Liver (tissue), 9 donors: ENCODE results near the gene ADCY3. TPM values are rescaled to one million over a fixed set of nuclear protein-coding genes. Genes with fewer than 3 reads are reported as not detected.

Experiments used
- DNase-seq: peaks from one replicate; pipeline ENCODE4 v3.0.0-alpha.2; 2017; ENCODE audit warnings: low spot score
- H3K27ac ChIP-seq, 2 donors: one replicate each; pipeline ENCODE4 v1.7.0; 2013; ENCODE audit warnings: inconsistent platforms in 2 of 2, low read length in 2 of 2, control low read depth in 1 of 2, low read depth in 1 of 2, mild to moderate bottlenecking in 1 of 2
- H3K27me3 ChIP-seq, 4 donors: one replicate each; pipeline versions ENCODE4 v1.6.1 to v1.7.0; 2013; ENCODE audit warnings: low read length in 3 of 4, inconsistent platforms in 1 of 4, mild to moderate bottlenecking in 1 of 4, moderate library complexity in 1 of 4; ENCODE audit not compliant: control insufficient read depth in 4 of 4, insufficient read depth in 4 of 4
- H3K36me3 ChIP-seq, 4 donors: one replicate each; pipeline versions ENCODE4 v1.6.1 to v1.7.0; 2013; ENCODE audit warnings: low read length in 3 of 4, mild to moderate bottlenecking in 3 of 4, low read depth in 1 of 4, moderate library complexity in 1 of 4; ENCODE audit not compliant: control insufficient read depth in 4 of 4, insufficient read depth in 3 of 4
- H3K4me1 ChIP-seq, 4 donors: one replicate each; pipeline versions ENCODE4 v1.6.1 to v1.7.0; 2013; ENCODE audit warnings: low read length in 3 of 4, mild to moderate bottlenecking in 3 of 4, moderate library complexity in 1 of 4; ENCODE audit not compliant: control insufficient read depth in 4 of 4, insufficient read depth in 4 of 4
- H3K4me3 ChIP-seq, 3 donors: one replicate each; pipeline versions ENCODE4 v1.6.1 to v1.7.0; 2013; ENCODE audit warnings: low read length in 3 of 3, control low read depth in 1 of 3, low read depth in 1 of 3, mild to moderate bottlenecking in 1 of 3
- H3K9ac ChIP-seq, 2 donors: one replicate each; pipeline ENCODE4 v1.7.0; 2013; ENCODE audit warnings: low read length in 2 of 2, mild to moderate bottlenecking in 2 of 2, moderate library complexity in 2 of 2, control low read depth in 1 of 2, low read depth in 1 of 2
- H3K9me3 ChIP-seq, 4 donors: one replicate each; pipeline versions ENCODE4 v1.6.1 to v1.7.0; 2013; ENCODE audit warnings: low read length in 3 of 4; ENCODE audit not compliant: control insufficient read depth in 4 of 4
- EGR1 ChIP-seq, 2 donors: IDR thresholded peaks; 2 replicates each; pipeline ENCODE4 v1.6.1; 2016 to 2018; ENCODE audit warnings: antibody characterized with exemption in 2 of 2, low read depth in 2 of 2
- FOXA1 ChIP-seq: IDR thresholded peaks from 2 replicates; pipeline ENCODE4 v1.6.1; 2016; ENCODE audit warnings: antibody characterized with exemption
- FOXA2 ChIP-seq: IDR thresholded peaks from 2 replicates; pipeline ENCODE4 v1.6.1; 2016; ENCODE audit warnings: antibody characterized with exemption
- GABPA ChIP-seq, 2 donors: IDR thresholded peaks in 1 of 2; conservative IDR thresholded peaks in 1 of 2; 2 replicates each; pipeline ENCODE4 v1.6.1; 2016; ENCODE audit warnings: antibody characterized with exemption in 2 of 2, mild to moderate bottlenecking in 1 of 2, moderate library complexity in 1 of 2
- HNF4A ChIP-seq, 2 donors: conservative IDR thresholded peaks; 2 replicates each; pipeline ENCODE4 v1.6.1; 2016; ENCODE audit warnings: antibody characterized with exemption in 2 of 2, mild to moderate bottlenecking in 2 of 2
- HNF4G ChIP-seq: IDR thresholded peaks from 2 replicates; pipeline ENCODE4 v1.6.1; 2016; ENCODE audit warnings: antibody characterized with exemption
- JUND ChIP-seq, 2 donors: IDR thresholded peaks; 2 replicates each; pipeline ENCODE4 v1.6.1; 2016; ENCODE audit warnings: antibody characterized with exemption in 2 of 2
- NR2F2 ChIP-seq: IDR thresholded peaks from 2 replicates; pipeline ENCODE4 v1.6.1; 2016; ENCODE audit warnings: antibody characterized with exemption
- RAD21 ChIP-seq, 2 donors: IDR thresholded peaks; 2 replicates each; pipeline ENCODE4 v1.6.1; 2016; ENCODE audit warnings: antibody characterized with exemption in 2 of 2, mild to moderate bottlenecking in 2 of 2
- RXRA ChIP-seq, 2 donors: IDR thresholded peaks; 2 replicates each; pipeline ENCODE4 v1.6.1; 2017 to 2018; ENCODE audit warnings: antibody characterized with exemption in 2 of 2, mild to moderate bottlenecking in 1 of 2
- SP1 ChIP-seq: IDR thresholded peaks from 2 replicates; pipeline ENCODE4 v1.6.1; 2018; ENCODE audit warnings: antibody characterized with exemption, mild to moderate bottlenecking
- TAF1 ChIP-seq: conservative IDR thresholded peaks from 2 replicates; pipeline ENCODE4 v1.6.1; 2016; ENCODE audit warnings: antibody characterized with exemption, mild to moderate bottlenecking
- YY1 ChIP-seq: IDR thresholded peaks from 2 replicates; pipeline ENCODE4 v1.6.1; 2016; ENCODE audit warnings: antibody characterized with exemption, mild to moderate bottlenecking
- WGBS: extraction: QIAGEN DNeasy Blood & Tissue Kit; methylation state at CpG from one replicate; pipeline ENCODE4 v1.1.7; 2013; 5-methylcytosine and 5-hydroxymethylcytosine counted together
- polyA plus RNA-seq, 2 donors: library from polyadenylated mRNA; stranded (reverse) in 1 of 2; unstranded in 1 of 2; fragments of 200-250 nt in 1 of 2; fragments of >200 nt in 1 of 2; fragmentation: Nextera tagmentation in 1 of 2; extraction: Ambion mirVana in 1 of 2; gene quantifications; one replicate each; pipeline versions ENCODE4 v1.2.1 to v1.2.3, GENCODE V29; 2013 to 2015
- total RNA-seq, 2 donors: library from RNA; depleted of rRNA; stranded (reverse); fragments of >200 nt; gene quantifications; one replicate each; pipeline ENCODE4 v1.2.3, GENCODE V29; 2014
- TF ChIP-seq, protein P1 (sequence below): IDR thresholded peaks from 2 replicates; pipeline ENCODE4 v1.6.1; 2016; ENCODE audit warnings: antibody characterized with exemption, mild to moderate bottlenecking
- TF ChIP-seq, protein P2 (sequence below): IDR thresholded peaks from 2 replicates; pipeline ENCODE4 v1.6.1; 2016; ENCODE audit warnings: antibody characterized with exemption
- TF ChIP-seq, protein P3 (sequence below): IDR thresholded peaks from 2 replicates; pipeline ENCODE4 v1.6.1; 2016; ENCODE audit warnings: antibody characterized with exemption
- donor health status: healthy.
- donor health status: healthy.
- donor health status: healthy.
- donor health status: healthy.
- donor health status: healthy.

The ADCY3 gene
- total and polyA plus RNA-seq, 4 donors, result 0.99 to 8.4 (median 6.4) TPM

DNA sequence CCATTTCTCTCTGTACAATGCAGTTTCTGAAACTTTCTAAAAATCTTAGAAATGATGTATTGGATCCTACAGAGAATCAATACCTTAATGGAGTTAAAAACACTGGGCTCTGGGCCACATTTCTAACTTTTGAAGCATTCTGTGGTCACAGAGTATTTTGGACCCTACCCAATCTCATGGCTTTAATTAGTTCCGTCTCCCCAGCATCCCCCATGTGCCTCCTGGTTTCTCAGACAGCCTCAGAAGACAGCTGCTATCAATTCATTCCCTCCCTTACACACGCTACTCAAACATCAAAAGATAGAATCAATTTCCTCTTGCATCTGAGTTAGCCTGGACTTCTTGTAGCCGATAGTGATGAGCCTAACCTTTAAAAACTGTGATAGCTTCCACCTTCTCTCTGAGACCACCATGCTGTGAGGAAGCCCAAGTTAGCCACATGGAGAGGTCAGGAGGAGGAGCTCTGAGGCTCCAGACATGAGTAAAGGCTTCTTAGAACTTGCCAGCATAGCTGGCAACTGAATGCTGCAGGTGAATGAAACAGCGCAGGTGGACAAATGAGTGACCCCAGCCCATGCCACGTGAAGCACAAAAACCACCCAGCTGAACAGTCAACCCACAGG, 10.4 kb downstream of the ADCY3 start:
- Histone ChIP-seq H3K9me3 (peaks cover 0 to 4% (median under 1%) of the 10 kb centered on the region in 4 donors), H3K4me1 (no peaks in the 10 kb centered on the region), H3K9ac (no peak overlapping the region), H3K36me3 (no peaks in the 10 kb centered on the region), H3K27me3 (peaks cover 0 to 2% (median 0%) of the 10 kb centered on the region in 4 donors), H3K27ac (no peak overlapping the region), H3K4me3 (no peak overlapping the region)
- TF ChIP-seq, protein P1, sequence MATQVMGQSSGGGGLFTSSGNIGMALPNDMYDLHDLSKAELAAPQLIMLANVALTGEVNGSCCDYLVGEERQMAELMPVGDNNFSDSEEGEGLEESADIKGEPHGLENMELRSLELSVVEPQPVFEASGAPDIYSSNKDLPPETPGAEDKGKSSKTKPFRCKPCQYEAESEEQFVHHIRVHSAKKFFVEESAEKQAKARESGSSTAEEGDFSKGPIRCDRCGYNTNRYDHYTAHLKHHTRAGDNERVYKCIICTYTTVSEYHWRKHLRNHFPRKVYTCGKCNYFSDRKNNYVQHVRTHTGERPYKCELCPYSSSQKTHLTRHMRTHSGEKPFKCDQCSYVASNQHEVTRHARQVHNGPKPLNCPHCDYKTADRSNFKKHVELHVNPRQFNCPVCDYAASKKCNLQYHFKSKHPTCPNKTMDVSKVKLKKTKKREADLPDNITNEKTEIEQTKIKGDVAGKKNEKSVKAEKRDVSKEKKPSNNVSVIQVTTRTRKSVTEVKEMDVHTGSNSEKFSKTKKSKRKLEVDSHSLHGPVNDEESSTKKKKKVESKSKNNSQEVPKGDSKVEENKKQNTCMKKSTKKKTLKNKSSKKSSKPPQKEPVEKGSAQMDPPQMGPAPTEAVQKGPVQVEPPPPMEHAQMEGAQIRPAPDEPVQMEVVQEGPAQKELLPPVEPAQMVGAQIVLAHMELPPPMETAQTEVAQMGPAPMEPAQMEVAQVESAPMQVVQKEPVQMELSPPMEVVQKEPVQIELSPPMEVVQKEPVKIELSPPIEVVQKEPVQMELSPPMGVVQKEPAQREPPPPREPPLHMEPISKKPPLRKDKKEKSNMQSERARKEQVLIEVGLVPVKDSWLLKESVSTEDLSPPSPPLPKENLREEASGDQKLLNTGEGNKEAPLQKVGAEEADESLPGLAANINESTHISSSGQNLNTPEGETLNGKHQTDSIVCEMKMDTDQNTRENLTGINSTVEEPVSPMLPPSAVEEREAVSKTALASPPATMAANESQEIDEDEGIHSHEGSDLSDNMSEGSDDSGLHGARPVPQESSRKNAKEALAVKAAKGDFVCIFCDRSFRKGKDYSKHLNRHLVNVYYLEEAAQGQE, result no peak
- TF ChIP-seq NR2F2, result no peak
- no peak for TF ChIP-seq FOXA1
- WGBS, result 94% methylated on average over 5 of the region's 5 CpGs
- DNase-seq, result no peak

DNA sequence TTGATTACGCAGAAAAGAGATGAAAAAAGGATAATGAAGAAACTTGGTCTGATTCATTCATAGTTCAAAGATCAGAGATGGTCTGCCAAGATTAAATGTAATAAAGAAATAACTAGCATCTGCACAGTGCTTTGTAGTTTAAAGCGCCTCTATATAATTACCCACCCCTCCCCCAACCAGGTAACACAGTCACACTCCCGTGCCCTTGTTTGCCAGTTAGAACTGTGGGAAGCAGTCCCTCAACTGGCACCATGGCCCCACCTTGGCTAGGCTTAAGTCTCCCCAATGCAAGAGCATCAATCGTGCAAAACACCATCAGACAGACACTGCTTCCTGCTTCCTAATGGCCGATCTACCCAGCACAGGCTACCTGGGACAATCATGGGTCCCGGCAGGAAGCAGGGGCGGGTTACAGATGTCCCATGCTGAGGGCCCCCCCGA, 11.6 kb downstream of the ADCY3 start:
- Histone ChIP-seq H3K4me3 (no peak overlapping the region), H3K27me3 (peaks cover 0 to 2% (median 0%) of the 10 kb centered on the region in 4 donors), H3K9ac (no peak overlapping the region), H3K9me3 (peaks cover 0 to 4% (median under 1%) of the 10 kb centered on the region in 4 donors), H3K4me1 (no peaks in the 10 kb centered on the region), H3K36me3 (no peaks in the 10 kb centered on the region), H3K27ac (no peak overlapping the region)
- WGBS, result 81% methylated on average over 8 of the region's 8 CpGs
- TF ChIP-seq FOXA2 (no peak), HNF4G (no peak), YY1 (no peak), HNF4A (conservative IDR thresholded peaks at IDR 0.05) (no peak), RXRA (IDR thresholded peaks at IDR 0.05) (no peak), SP1 (no peak), TAF1 (no peak)
- TF ChIP-seq, protein P2, sequence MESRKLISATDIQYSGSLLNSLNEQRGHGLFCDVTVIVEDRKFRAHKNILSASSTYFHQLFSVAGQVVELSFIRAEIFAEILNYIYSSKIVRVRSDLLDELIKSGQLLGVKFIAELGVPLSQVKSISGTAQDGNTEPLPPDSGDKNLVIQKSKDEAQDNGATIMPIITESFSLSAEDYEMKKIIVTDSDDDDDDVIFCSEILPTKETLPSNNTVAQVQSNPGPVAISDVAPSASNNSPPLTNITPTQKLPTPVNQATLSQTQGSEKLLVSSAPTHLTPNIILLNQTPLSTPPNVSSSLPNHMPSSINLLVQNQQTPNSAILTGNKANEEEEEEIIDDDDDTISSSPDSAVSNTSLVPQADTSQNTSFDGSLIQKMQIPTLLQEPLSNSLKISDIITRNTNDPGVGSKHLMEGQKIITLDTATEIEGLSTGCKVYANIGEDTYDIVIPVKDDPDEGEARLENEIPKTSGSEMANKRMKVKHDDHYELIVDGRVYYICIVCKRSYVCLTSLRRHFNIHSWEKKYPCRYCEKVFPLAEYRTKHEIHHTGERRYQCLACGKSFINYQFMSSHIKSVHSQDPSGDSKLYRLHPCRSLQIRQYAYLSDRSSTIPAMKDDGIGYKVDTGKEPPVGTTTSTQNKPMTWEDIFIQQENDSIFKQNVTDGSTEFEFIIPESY, result no peak
- DNase-seq, result no peak

DNA sequence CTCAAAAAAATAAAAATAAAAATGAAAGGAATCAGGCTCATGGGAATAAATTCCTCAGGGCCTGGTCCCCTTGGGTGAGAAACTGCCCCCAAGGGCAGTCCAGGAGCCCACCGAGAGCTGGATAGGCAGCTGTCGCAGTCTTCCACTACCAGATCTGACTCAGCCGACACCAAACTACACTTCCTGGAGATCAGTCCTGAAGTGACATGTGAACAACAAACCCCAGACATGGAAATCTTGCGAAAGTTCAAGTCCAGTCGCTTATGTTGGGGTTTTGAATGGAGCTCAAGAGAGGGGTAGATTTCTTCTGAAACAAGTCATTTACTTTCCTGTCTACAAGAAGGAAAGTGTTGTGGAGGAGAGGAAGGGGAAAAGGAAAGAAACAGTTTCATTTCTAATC, 12.9 kb downstream of the ADCY3 start:
- Histone ChIP-seq H3K27ac (no peak overlapping the region), H3K4me3 (no peak overlapping the region), H3K27me3 (peaks cover 0 to 2% (median 0%) of the 10 kb centered on the region in 4 donors), H3K9ac (no peak overlapping the region), H3K4me1 (no peaks in the 10 kb centered on the region), H3K36me3 (no peaks in the 10 kb centered on the region), H3K9me3 (peaks cover 0 to 4% (median under 1%) of the 10 kb centered on the region in 4 donors)
- 74% methylated on average over 5 of the region's 5 CpGs for WGBS
- DNase-seq, result no peak
- TF ChIP-seq FOXA2 (no peak), YY1 (no peak), RAD21 (IDR thresholded peaks at IDR 0.05) (no peak), HNF4G (no peak), FOXA1 (no peak), RXRA (IDR thresholded peaks at IDR 0.05) (no peak), EGR1 (IDR thresholded peaks at IDR 0.05; ENCODE audit: low read depth in 2 of 2) (no peak), HNF4A (conservative IDR thresholded peaks at IDR 0.05) (no peak), NR2F2 (no peak), GABPA (IDR thresholded peaks at IDR 0.05 in 1 of 2, conservative IDR thresholded peaks at IDR 0.05 in 1 of 2) (no peak), JUND (IDR thresholded peaks at IDR 0.05) (no peak)
- TF ChIP-seq, protein P2, result no peak
- TF ChIP-seq, protein P3, sequence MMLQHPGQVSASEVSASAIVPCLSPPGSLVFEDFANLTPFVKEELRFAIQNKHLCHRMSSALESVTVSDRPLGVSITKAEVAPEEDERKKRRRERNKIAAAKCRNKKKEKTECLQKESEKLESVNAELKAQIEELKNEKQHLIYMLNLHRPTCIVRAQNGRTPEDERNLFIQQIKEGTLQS, result no peak
- TF ChIP-seq, protein P1, result no peak
